ENCODE data around the gene TIAM2. TPM values are rescaled to one million over a fixed set of nuclear protein-coding genes. Genes with fewer than 3 reads are reported as not detected.

Gene TIAM2
- total RNA-seq, 1 donor from 2014 or later, result 5.9 TPM

GRCh38 chr6:155001934-155002333 lies 6.8 kb downstream of the TIAM2 start:
- H3K36me3 ChIP-seq, result no peaks in the 10 kb centered on the region
- no peaks in the 10 kb centered on the region for H3K9me3 ChIP-seq
- TF ChIP-seq CTCF (IDR thresholded peaks at IDR 0.05), result no peak
- intact Hi-C loops (cut with DNase I), result no loop called here
- peaks cover 9% of the 10 kb centered on the region for H3K27me3 ChIP-seq (ENCODE audit: low read depth)
- DNase-seq, result no peak
- H3K4me1 ChIP-seq, result no peaks in the 10 kb centered on the region
- ATAC-seq, result no peak
- H3K27ac ChIP-seq, result no peak overlapping the region
- H3K4me3 ChIP-seq, result no peak overlapping the region

DNA sequence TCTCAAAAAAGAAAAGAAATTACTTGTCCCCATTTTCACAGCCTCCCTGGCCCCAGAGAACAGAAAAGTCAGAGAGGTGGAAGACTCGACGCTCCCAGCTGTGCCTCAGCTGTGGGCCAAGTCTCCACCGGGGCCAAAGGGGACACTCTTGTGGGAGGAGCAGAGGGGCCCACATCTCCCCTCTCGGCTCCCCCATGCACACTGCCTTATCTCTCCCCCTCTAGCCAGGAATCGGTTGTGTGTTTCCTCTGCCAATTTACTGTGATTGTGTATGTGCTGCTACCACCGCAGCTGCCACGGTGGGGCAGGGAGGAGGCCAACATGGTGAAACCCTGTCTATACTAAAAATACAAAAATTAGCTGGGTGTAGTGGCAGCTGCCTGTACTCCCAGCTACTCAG lies 8.4 kb downstream of the TIAM2 start:
- Histone ChIP-seq H3K36me3 (no peaks in the 10 kb centered on the region), H3K27me3 (ENCODE audit: low read depth) (no peaks in the 10 kb centered on the region), H3K27ac (no peak overlapping the region), H3K4me3 (no peak overlapping the region), H3K9me3 (no peaks in the 10 kb centered on the region), H3K4me1 (no peaks in the 10 kb centered on the region)
- intact Hi-C loops (cut with DNase I), result no loop called here
- ATAC-seq, result no peak
- no peak for TF ChIP-seq CTCF (IDR thresholded peaks at IDR 0.05)
- DNase-seq, result no peak

- ATAC-seq, result no peak
- intact Hi-C loops (cut with DNase I), result no loop called here
Measured at GRCh38 chr6:155004017-155004416, 8.9 kb downstream of the TIAM2 start.

DNA sequence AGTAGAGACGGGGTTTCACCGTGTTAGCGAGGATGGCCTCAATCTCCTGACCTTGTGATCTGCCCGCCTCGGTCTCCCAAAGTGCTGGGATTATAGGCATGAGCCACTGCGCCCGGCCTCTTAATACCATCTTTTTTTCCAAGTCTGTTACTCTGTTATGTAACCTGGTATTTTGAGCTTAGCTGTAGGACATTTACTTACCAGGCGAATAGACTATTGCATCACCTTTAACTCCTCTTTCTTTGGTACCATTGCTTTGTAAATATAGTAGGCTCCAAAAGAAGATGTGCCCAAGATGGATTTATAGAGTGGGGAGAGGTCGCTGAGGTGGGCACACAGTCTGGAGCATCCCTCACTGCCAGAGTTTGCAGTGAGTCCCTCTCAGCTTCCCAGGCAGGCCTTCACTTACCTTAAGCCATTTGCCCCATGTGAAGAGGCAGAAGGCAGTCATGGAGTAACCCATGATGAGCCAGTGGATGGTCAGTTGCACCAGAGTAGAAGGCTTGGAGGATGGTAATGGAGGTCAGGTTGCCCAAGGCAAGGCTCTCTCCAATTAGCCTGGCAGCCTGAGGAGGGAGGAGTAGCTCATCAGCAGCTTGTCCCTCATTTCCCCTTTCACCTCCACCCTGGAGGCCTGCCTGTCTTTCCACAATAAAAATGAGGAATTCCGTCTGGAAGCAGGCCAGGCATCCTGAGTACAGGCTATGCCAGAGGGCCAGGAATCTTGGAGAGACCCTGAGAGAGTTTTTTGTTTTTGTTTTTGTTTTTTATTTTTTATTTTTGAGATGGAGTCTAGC lies 9.7 kb downstream of the TIAM2 start:
- DNase-seq, result no peak
- no peak for ATAC-seq
- no peak overlapping the region for H3K27ac ChIP-seq
- no peaks in the 10 kb centered on the region for H3K9me3 ChIP-seq
- H3K27me3 ChIP-seq (ENCODE audit: low read depth), result no peaks in the 10 kb centered on the region
- H3K36me3 ChIP-seq, result no peaks in the 10 kb centered on the region
- TF ChIP-seq CTCF (IDR thresholded peaks at IDR 0.05), result no peak
- intact Hi-C loops (cut with DNase I), result no loop called here
- H3K4me3 ChIP-seq, result no peak overlapping the region
- no peaks in the 10 kb centered on the region for H3K4me1 ChIP-seq

More at GRCh38 chr6:155004017-155004416, 8.9 kb downstream of the TIAM2 start:
- Histone ChIP-seq H3K27me3 (ENCODE audit: low read depth) (no peaks in the 10 kb centered on the region), H3K36me3 (no peaks in the 10 kb centered on the region), H3K27ac (no peak overlapping the region), H3K4me3 (no peak overlapping the region), H3K9me3 (no peaks in the 10 kb centered on the region), H3K4me1 (no peaks in the 10 kb centered on the region)
- no peak for TF ChIP-seq CTCF (IDR thresholded peaks at IDR 0.05)
- no peak for DNase-seq

DNA sequence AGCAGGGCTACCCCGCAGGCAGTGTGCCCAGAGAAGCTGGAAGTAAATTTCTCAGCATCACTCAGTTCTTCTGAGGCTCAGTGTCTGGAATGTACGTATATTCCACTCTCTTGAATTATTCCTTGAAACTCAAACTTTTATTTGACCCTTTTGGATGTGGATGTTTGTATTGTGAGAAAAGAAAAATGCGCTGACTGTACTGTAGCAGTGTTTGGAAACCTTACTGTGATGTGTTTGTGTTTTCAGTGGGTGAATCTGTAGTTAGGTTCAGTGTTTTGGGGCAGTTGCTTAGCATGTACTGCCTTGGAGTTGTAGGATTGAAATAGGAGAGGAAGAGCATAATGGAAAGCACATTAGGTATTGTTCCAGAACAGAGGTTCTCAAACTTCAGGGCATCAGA lies 13.5 kb downstream of the TIAM2 start:
- Histone ChIP-seq H3K36me3 (no peaks in the 10 kb centered on the region), H3K9me3 (no peaks in the 10 kb centered on the region), H3K27me3 (ENCODE audit: low read depth) (no peaks in the 10 kb centered on the region), H3K4me3 (no peak overlapping the region), H3K27ac (no peak overlapping the region), H3K4me1 (no peaks in the 10 kb centered on the region)
- no peak for DNase-seq
- no peak for TF ChIP-seq CTCF (IDR thresholded peaks at IDR 0.05)
- intact Hi-C loops (cut with DNase I), result no loop called here
- no peak for ATAC-seq

Data from lower lobe of right lung (tissue), 2 donors.